ENCODE measurements around the gene FBXO41. TPM values are rescaled to one million over a fixed set of nuclear protein-coding genes. Genes with fewer than 3 reads are reported as not detected.

The FBXO41 gene
- 15.4 and 16.2 TPM in 2 replicates for total RNA-seq

DNA sequence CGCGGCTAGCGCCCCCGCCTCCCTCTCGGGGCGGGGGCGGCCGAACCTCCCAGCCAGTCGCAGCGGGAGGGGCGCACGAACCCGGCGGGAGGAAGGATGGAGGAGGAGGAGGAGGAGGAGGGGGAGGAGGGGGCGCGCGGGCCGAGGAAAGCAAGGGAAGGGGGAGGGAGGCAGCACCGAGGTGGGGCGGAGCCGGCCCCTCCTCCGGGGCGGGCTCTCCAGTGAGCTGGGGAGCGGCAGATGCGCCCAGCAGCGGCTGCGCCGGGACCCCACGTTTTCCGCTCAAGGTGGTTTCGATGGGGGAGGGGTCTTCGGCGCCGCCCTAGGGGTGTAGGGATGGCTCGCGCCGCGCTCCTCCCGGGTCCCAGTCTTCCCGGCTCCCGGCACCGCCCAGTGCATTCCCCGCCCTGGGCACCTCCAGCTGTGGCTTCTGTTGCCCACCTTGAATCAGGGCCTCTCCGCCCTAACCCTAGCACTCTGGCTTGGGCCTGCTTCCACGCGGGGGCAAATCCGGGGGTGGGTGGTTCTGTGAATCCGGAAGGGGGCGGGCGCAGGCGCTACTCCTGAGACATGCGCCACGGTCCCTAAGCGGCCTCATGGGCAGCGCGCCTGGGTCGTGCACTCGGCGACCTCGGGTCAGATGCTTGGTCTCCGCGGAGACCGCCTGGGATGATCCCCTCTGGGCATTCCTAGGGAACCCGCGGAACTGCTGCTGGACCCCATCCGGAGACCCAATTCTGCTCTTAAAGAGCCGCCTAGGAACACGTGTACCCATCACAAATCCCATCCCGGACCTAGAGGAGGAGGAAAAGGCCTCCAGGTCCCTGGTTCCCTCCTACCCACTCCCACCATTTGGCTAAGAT is at the start of gene FBXO41:
TSS of gene FBXO41 (minus strand) at position 183 of the 863 bp plus-strand sequence. CDS start 14,848 bp downstream, outside the sequence.
- intact Hi-C loops (cut with micrococcal nuclease) = loop anchor here (1.0 kb wide), 2 partner anchors 9 to 51 kb away; partner anchors contain the start of genes EGR4 and PRADC1

DNA sequence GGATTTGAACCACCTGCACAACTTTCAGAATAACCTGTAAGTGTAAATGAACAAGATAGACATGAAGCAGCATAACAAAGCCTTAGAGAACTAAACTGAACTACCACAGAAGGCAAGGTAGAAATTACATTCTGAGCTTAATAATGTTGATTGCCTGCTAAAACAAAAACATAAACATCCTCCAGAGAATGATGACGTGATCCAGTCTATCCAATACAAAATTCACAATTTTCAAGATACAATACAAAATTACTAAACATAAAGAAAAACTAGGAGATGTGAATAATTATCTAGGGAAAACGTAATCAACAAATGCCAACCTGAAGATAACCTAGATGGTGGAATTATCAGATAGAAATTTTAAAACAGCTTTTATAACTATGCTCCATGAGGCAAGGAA is 49.8 kb upstream of the FBXO41 start:
- intact Hi-C loops (cut with micrococcal nuclease) = no loop called here

- intact Hi-C loops (cut with micrococcal nuclease) = no loop called here
Measured at GRCh38 chr2:73333564-73333963, 49.3 kb upstream of the FBXO41 start.

- intact Hi-C loops (cut with micrococcal nuclease) = no loop called here
Measured at GRCh38 chr2:73324126-73324725, 39.9 kb upstream of the FBXO41 start.

GRCh38 chr2:73323551-73323950 is 39.3 kb upstream of the FBXO41 start:
- intact Hi-C loops (cut with micrococcal nuclease) = no loop called here

DNA sequence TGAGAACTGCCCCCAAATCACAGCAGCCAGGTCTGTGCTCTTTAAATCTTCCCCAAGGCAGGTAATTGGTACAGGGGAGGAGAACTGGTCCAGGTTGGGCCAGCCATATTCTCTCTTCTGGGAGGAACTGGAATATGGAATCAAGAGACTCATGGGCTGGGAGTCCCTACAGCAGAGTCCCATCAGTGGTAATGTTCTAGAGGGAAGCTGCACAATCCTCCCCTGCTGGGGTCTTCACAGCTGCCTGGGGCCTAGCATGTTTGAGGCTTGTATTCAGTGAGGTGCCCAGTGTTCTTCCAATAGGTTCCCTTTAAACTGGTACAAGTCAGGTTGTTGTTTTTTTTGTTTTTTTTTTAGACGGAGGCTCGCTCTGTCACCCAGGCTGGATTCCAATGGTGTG is 30.2 kb upstream of the FBXO41 start:
- intact Hi-C loops (cut with micrococcal nuclease) = no loop called here

DNA sequence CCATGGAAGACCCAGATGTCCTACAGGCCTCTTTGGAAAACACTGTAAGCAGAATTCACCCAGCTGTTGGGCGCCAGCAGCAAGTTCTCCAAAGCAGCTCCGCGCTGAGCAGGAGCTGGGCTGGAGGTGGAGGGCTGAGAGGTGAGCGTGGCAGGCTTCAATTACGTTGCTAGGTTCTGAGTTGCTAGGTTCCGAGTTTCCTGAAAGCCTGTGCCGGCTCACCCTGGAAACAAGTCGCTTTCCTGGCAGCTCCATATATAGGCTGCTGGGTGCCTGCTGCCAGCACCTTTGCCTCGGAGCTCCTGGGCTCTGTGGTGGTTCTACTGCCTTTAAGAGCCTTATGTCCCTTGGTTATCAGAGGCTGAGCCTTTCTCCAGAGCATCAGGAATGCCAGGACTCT is 23.4 kb upstream of the FBXO41 start:
- intact Hi-C loops (cut with micrococcal nuclease) = no loop called here

DNA sequence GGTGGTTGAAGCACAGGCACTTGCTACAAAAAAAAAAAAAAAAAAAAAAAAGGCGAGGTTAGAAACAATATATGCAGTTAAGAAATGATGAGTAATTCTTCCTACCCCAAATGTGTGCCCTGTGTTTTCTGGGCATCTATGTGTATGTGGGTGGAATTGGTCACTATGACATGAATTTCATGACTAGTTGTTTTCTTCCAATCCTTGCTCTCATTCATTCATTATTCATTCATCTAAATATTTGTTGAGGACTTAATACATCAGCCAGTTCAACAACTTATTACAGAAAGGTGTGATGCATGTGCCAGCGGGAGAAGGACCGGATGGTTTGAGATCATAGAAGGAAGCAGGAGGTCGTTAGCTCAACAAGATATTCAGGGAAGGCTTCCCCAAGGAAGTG is 17.4 kb upstream of the FBXO41 start:
- intact Hi-C loops (cut with micrococcal nuclease) = no loop called here

- intact Hi-C loops (cut with micrococcal nuclease) = no loop called here
Measured at GRCh38 chr2:73300926-73301325, 16.6 kb upstream of the FBXO41 start.

DNA sequence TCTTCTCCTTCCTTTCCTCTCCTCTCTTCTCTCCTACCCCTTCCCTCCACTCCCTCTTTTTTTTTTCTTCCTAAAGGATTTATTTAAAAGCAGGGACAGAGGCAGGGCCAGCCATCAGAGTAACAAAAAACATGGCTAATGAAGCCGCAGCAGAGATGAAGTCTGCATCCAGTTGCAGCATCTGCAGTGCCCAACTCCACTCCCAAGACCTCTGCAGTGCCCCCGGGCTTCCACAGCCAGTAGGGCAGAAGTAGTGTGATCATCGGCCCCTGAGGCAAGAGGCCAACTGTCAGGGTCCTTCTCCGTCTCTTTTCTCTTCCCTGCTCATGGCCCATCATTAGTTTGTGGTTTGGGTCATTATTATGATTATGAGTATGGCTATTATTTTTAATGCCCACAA is 13.3 kb upstream of the FBXO41 start:
- intact Hi-C loops (cut with micrococcal nuclease) = no loop called here

GRCh38 chr2:73297151-73297559 is 12.9 kb upstream of the FBXO41 start:
- intact Hi-C loops (cut with micrococcal nuclease) = no loop called here

- intact Hi-C loops (cut with micrococcal nuclease) = no loop called here
Measured at GRCh38 chr2:73295751-73296400, 11.6 kb upstream of the FBXO41 start.

GRCh38 chr2:73294239-73294638 is 10.0 kb upstream of the FBXO41 start:
- intact Hi-C loops (cut with micrococcal nuclease) = no loop called here

GRCh38 chr2:73293534-73294171 is 9.4 kb upstream of the FBXO41 start, which contains the start of gene EGR4:
Gene EGR4, minus strand, starts transcription at chr2:73293548. Its CDS starts 231 bp downstream, at chr2:73293317.
- intact Hi-C loops (cut with micrococcal nuclease) = loop anchor here (1.0 to 2.0 kb wide), 4 partner anchors 9 to 223 kb away; partner anchors contain the start of genes ALMS1, CCT7, FBXO41 and SFXN5

GRCh38 chr2:73292906-73293533 is 8.7 kb upstream of the FBXO41 start:
- intact Hi-C loops (cut with micrococcal nuclease) = loop anchor here (1.0 to 2.0 kb wide), 4 partner anchors 9 to 222 kb away; partner anchors contain the start of genes ALMS1, CCT7, FBXO41 and SFXN5

- intact Hi-C loops (cut with micrococcal nuclease) = loop anchor here (2.0 kb wide), 1 partner anchor 222 kb away; the partner anchor contains the start of gene SFXN5
Measured at GRCh38 chr2:73292316-73292905, 8.1 kb upstream of the FBXO41 start.

GRCh38 chr2:73291461-73292315 is 7.4 kb upstream of the FBXO41 start:
- intact Hi-C loops (cut with micrococcal nuclease) = loop anchor here (2.0 kb wide), 2 partner anchors 77 to 221 kb away; partner anchors contain the start of genes SFXN5 and SMYD5

GRCh38 chr2:73291093-73291460 is 6.8 kb upstream of the FBXO41 start:
- intact Hi-C loops (cut with micrococcal nuclease) = loop anchor here (2.0 kb wide), 1 partner anchor 76 kb away; the partner anchor contains the start of gene SMYD5

Data from T-helper 2 cell treated with Interferon-gamma antibody and Interleukin-4, amounts not matched to agents 100 ng/mL and 5 ng/mL, for 36 hours (primary cell).